Measurements from ENCODE around the gene CCNJL.

CCNJL gene

DNA sequence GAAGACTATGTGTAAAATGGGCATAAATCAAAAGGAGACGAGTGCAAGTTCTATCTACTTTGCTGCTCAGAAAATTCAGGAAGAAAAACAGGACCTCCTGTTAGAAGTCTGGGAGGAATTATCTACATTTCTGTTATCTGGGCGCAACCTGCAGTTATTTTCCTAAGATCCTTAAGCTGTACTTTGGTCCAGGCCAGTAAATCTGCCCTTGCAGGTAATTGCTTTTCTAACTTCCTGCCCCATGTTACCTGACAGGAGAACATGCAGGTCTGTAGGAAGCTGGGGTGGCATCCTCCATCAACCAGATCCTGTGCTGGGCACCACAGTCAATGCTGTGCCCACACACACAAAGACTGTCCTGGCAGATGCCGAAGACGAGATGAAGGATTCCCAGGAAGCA, 5.7 kb downstream of the CCNJL start:
- TF ChIP-seq, protein P1, sequence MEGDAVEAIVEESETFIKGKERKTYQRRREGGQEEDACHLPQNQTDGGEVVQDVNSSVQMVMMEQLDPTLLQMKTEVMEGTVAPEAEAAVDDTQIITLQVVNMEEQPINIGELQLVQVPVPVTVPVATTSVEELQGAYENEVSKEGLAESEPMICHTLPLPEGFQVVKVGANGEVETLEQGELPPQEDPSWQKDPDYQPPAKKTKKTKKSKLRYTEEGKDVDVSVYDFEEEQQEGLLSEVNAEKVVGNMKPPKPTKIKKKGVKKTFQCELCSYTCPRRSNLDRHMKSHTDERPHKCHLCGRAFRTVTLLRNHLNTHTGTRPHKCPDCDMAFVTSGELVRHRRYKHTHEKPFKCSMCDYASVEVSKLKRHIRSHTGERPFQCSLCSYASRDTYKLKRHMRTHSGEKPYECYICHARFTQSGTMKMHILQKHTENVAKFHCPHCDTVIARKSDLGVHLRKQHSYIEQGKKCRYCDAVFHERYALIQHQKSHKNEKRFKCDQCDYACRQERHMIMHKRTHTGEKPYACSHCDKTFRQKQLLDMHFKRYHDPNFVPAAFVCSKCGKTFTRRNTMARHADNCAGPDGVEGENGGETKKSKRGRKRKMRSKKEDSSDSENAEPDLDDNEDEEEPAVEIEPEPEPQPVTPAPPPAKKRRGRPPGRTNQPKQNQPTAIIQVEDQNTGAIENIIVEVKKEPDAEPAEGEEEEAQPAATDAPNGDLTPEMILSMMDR (IDR thresholded peaks at IDR 0.05; ENCODE audit: low read depth, low read length, missing control alignments), result no peak

DNA sequence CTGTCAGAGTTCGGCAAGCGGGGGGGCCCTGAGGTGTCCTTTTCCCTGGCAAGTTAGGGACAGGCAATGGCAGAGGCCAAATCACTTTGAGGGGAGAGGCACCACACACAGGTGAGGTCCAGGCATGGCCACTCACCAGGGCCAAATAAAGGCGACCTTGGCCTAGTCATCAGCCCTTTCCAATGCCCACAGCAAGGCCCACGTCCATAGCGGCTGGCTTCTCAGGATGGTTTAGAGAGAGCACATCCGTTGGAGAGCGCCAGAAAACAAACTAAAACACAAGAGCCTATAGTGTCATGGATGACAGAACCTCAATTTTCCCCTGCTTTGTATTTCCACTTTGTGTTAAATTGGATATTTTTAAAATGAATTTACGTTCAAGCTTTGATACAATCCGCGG, 7.0 kb downstream of the CCNJL start:
- DNase-seq (ENCODE audit: low read depth), result no peak
- TF ChIP-seq, protein P1 (IDR thresholded peaks at IDR 0.05; ENCODE audit: low read depth, low read length, missing control alignments), result no peak
- H3K4me3 ChIP-seq (ENCODE audit: low read depth, low read length), result no peak overlapping the region

More for the DNA sequence above, 5.7 kb downstream of the CCNJL start:
- H3K4me3 ChIP-seq (ENCODE audit: low read depth, low read length), result no peak overlapping the region
- no peak for DNase-seq (ENCODE audit: low read depth)

DNA sequence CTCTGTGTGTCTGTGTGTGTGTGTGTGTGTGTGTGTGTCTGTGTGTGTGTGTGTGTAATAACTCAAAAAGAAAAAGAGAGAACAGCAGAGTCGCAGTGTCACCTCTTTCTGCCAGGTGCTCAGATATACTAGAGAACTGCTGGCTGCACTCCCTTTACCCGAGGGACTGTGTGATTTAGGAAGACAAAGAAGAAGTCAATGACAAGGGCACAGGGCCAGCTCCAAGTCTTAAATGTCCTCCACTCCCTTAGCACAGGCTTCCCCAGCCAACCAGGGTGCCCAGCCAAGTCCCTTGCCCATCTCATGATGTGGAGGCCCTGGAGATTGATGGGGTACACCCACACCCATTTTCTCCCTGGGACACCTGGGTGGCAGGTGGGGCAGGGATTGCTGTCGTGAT, 8.7 kb downstream of the CCNJL start:
- no peak overlapping the region for H3K4me3 ChIP-seq (ENCODE audit: low read depth, low read length)
- TF ChIP-seq, protein P1 (IDR thresholded peaks at IDR 0.05; ENCODE audit: low read depth, low read length, missing control alignments), result no peak
- DNase-seq (ENCODE audit: low read depth), result no peak

DNA sequence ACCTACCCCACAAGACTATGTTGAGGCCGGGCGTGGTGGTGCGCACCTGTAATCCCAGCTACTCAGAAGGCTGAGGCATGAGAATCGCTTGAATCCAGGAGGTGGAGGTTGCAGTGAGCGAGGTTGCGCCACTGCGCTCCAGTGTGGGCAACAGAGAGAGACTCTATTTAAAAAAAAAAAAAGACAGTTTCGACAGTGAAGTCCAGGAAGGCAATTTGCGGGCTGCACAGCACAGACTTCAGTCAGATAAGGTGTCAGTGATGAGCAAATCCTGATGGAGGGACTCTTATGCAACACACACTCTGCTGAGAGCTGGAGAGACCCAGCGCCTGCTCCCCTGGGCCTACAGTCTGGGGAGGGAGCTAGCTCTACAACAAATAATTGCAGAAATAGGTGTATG, 14.2 kb downstream of the CCNJL start:
- DNase-seq (ENCODE audit: low read depth), result no peak
- TF ChIP-seq, protein P1 (IDR thresholded peaks at IDR 0.05; ENCODE audit: low read depth, low read length, missing control alignments), result no peak
- H3K4me3 ChIP-seq (ENCODE audit: low read depth, low read length), result no peak overlapping the region

DNA sequence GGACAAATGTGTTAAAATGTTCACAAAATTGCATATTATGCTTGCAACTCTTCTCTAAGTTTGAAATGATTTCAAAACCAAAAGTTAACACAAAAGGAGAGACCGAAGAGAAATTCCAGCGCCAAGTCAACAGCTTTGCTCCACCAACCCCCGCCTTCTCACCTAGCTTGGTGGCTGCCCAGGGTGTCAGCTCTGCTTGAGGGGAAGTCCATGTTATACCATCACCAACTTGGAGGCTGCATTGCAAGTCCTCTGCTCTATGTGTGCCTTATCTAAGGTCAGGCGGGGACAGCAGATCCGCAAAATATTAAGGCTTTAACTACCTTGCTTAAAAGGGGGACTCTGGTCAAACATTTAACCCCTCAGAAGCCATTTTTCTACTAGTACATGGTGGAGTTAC, 14.6 kb downstream of the CCNJL start:
- no peak for DNase-seq (ENCODE audit: low read depth)
- TF ChIP-seq, protein P1 (IDR thresholded peaks at IDR 0.05; ENCODE audit: low read depth, low read length, missing control alignments), result no peak
- H3K4me3 ChIP-seq (ENCODE audit: low read depth, low read length), result no peak overlapping the region

DNA sequence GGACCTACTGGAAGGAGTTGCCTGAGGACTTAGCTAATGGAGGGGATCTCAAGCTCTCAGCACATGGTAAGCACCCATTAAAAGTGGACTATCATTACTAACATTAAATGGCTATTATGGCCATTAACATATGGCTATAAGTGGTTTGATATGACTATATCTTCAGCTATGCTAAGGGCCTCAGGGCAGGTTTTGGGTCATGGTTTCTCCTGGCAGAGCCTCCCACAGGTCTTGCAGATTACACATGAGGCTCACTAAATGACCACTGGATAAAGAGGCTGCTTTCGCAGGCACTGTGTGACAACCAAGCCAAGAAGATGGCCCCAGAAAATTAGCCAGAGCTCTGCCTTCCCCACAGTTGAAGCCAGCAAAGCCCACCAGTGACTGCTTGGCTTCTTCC, 15.4 kb downstream of the CCNJL start:
- H3K4me3 ChIP-seq (ENCODE audit: low read depth, low read length), result no peak overlapping the region
- TF ChIP-seq, protein P1 (IDR thresholded peaks at IDR 0.05; ENCODE audit: low read depth, low read length, missing control alignments), result no peak
- DNase-seq (ENCODE audit: low read depth), result no peak

DNA sequence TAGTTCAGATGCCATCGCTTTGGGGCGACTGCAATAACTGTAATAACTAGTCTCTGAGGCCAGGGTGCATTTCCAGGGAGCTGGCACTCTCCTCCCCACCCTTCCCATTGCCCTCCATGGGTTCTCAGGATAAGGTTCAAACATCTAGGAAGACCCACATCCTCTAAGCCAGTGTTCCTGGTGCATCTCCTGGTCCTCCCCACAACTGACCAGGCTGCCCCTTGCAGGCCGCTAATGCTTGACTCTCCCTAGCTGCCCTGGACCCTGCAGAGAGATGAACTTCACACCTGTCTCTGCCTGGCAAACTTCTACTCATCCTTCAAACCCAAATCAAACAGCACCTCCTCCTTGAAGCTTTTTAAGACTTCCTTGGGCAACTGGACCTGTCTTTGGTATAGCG, 15.9 kb downstream of the CCNJL start:
- no peak for DNase-seq (ENCODE audit: low read depth)
- TF ChIP-seq, protein P1 (IDR thresholded peaks at IDR 0.05; ENCODE audit: low read depth, low read length, missing control alignments), result no peak
- H3K4me3 ChIP-seq (ENCODE audit: low read depth, low read length), result no peak overlapping the region
